ENCODE measurements around the gene GLDN. TPM values are rescaled to one million over a fixed set of nuclear protein-coding genes. Genes with fewer than 3 reads are reported as not detected.

The GLDN gene
- total RNA-seq, 1 experiment from 2014 or later, result 0.35 TPM

GRCh38 chr15:51380999-51381806, 39.7 kb downstream of the GLDN start:
- peak; percentile 85 for DNase-seq

GRCh38 chr15:51382787-51383186, 41.3 kb downstream of the GLDN start:
- Histone ChIP-seq H3K27me3 (ENCODE audit: control insufficient read depth, insufficient read depth, low read length) (no peaks in the 10 kb centered on the region; the same call in 1 of the 2 replicates), H3K4me3 (ENCODE audit: insufficient read depth, low read depth, low read length) (no peak overlapping the region), H3K36me3 (replicated peaks; ENCODE audit: control insufficient read depth, insufficient read depth, low read length) (no peaks in the 10 kb centered on the region)
- peak; percentile 82 for DNase-seq

More at GRCh38 chr15:51380999-51381806, 39.7 kb downstream of the GLDN start:
- no peak overlapping the region for H3K4me3 ChIP-seq (ENCODE audit: insufficient read depth, low read depth, low read length)
- H3K36me3 ChIP-seq (replicated peaks; ENCODE audit: control insufficient read depth, insufficient read depth, low read length), result no peaks in the 10 kb centered on the region
- no peaks in the 10 kb centered on the region; the same call in 1 of the 2 replicates for H3K27me3 ChIP-seq (ENCODE audit: control insufficient read depth, insufficient read depth, low read length)

- no peak overlapping the region for H3K4me3 ChIP-seq (ENCODE audit: insufficient read depth, low read depth, low read length)
- no peaks in the 10 kb centered on the region; the same call in 1 of the 2 replicates for H3K27me3 ChIP-seq (ENCODE audit: control insufficient read depth, insufficient read depth, low read length)
- H3K36me3 ChIP-seq (replicated peaks; ENCODE audit: control insufficient read depth, insufficient read depth, low read length), result no peaks in the 10 kb centered on the region
- no peak for DNase-seq
Measured at GRCh38 chr15:51386029-51386428, 44.6 kb downstream of the GLDN start.

DNA sequence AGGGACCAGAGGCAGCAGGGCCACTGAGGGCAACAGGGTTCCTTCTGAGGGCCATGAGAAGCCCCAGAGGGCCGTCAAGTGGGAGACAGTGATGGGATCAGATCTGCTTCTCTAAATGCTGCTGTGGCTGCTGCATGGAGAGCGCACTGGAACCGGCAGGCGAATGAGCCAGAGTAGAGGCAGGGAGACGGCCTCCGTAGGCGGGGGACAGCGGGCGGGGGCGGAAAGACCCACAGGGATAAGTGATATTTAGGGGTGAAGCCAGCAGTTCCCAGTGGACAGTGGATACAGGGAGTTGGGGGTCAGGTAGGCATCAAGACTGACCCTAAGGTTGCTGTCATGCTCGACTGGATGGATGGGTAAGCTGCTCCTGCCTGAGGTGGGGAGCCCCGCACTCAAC, 45.0 kb downstream of the GLDN start:
- Histone ChIP-seq H3K27me3 (ENCODE audit: control insufficient read depth, insufficient read depth, low read length) (no peaks in the 10 kb centered on the region; the same call in 1 of the 2 replicates), H3K4me3 (ENCODE audit: insufficient read depth, low read depth, low read length) (no peak overlapping the region), H3K36me3 (replicated peaks; ENCODE audit: control insufficient read depth, insufficient read depth, low read length) (no peaks in the 10 kb centered on the region)
- DNase-seq, result no peak

- DNase-seq, result no peak
- H3K36me3 ChIP-seq (replicated peaks; ENCODE audit: control insufficient read depth, insufficient read depth, low read length), result no peaks in the 10 kb centered on the region
- H3K4me3 ChIP-seq (ENCODE audit: insufficient read depth, low read depth, low read length), result no peak overlapping the region
- H3K27me3 ChIP-seq (ENCODE audit: control insufficient read depth, insufficient read depth, low read length), result no peaks in the 10 kb centered on the region; the same call in 1 of the 2 replicates
Measured at GRCh38 chr15:51386960-51387698, 45.7 kb downstream of the GLDN start.

GRCh38 chr15:51387699-51388041, 46.2 kb downstream of the GLDN start:
- Histone ChIP-seq H3K36me3 (replicated peaks; ENCODE audit: control insufficient read depth, insufficient read depth, low read length) (no peaks in the 10 kb centered on the region), H3K4me3 (ENCODE audit: insufficient read depth, low read depth, low read length) (no peak overlapping the region), H3K27me3 (ENCODE audit: control insufficient read depth, insufficient read depth, low read length) (no peaks in the 10 kb centered on the region; the same call in 1 of the 2 replicates)
- no peak for DNase-seq

DNA sequence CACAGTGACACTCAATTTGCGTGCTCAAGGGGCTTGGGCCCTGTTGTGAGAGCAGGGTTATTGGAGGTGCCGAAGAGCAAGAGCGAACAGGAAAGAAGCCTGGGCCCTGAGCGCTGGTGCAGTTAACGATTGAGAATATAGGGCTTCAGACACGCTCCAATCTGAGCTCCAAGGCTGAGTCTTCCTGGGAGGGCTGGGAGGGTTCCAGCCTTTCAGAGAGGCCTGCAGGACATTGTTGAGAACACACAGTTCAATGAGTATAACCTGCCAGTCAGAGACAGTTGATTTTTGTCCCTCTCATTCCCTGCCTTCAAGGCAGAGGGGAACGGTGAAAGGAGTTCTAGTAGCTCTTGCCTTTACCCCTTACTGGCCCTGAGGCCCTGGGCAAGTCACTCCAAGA, 47.3 kb downstream of the GLDN start:
- Histone ChIP-seq H3K36me3 (replicated peaks; ENCODE audit: control insufficient read depth, insufficient read depth, low read length) (no peaks in the 10 kb centered on the region), H3K27me3 (ENCODE audit: control insufficient read depth, insufficient read depth, low read length) (no peaks in the 10 kb centered on the region; the same call in 1 of the 2 replicates), H3K4me3 (ENCODE audit: insufficient read depth, low read depth, low read length) (no peak overlapping the region)
- no peak for DNase-seq

DNA sequence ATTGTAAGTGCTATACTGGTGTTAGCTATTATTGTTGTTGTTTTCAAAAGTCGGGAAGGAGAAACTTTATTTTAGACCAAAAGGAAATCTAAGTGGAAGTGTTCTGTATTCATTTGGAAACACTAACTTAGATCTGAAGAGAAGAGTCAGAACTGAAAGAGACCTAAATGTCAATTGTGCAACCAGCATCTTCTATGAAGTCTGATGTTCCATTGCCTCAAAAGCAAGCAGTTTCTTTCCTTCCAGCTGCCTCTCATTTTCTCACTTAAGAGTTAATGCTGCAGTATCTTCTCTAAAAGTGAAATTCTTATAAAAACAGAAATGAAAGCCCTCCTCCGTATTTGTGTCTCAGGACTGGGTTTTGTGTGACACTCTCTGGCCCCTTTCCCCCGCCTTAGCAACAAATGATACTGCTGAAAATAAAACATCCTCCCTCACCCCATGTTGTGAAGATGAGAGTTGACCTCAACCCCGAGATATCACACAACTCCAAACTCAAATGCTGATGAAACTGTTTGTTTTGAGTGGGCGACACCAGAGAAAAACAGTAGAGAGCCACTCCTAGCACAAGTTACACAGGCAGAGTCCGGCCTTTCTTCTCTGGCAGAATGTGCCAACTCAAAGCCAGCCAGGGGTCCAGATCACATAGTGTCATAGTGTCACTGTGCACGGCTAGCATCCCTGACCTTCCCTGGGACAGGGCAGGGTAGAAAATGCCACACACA, 48.9 kb downstream of the GLDN start:
- H3K4me3 ChIP-seq (ENCODE audit: insufficient read depth, low read depth, low read length), result no peak overlapping the region
- H3K27me3 ChIP-seq (ENCODE audit: control insufficient read depth, insufficient read depth, low read length), result no peaks in the 10 kb centered on the region; the same call in 1 of the 2 replicates
- H3K36me3 ChIP-seq (replicated peaks; ENCODE audit: control insufficient read depth, insufficient read depth, low read length), result no peaks in the 10 kb centered on the region
- DNase-seq, result no peak

GRCh38 chr15:51390966-51391422, 49.5 kb downstream of the GLDN start:
- Histone ChIP-seq H3K36me3 (replicated peaks; ENCODE audit: control insufficient read depth, insufficient read depth, low read length) (no peaks in the 10 kb centered on the region), H3K27me3 (ENCODE audit: control insufficient read depth, insufficient read depth, low read length) (no peaks in the 10 kb centered on the region; the same call in 1 of the 2 replicates), H3K4me3 (ENCODE audit: insufficient read depth, low read depth, low read length) (no peak overlapping the region)
- peak; percentile 68 for DNase-seq

- Histone ChIP-seq H3K36me3 (replicated peaks; ENCODE audit: control insufficient read depth, insufficient read depth, low read length) (no peaks in the 10 kb centered on the region), H3K27me3 (ENCODE audit: control insufficient read depth, insufficient read depth, low read length) (no peaks in the 10 kb centered on the region), H3K4me3 (ENCODE audit: insufficient read depth, low read depth, low read length) (no peak overlapping the region)
- no peak for DNase-seq
Measured at GRCh38 chr15:51396921-51397320, 55.5 kb downstream of the GLDN start.

DNA sequence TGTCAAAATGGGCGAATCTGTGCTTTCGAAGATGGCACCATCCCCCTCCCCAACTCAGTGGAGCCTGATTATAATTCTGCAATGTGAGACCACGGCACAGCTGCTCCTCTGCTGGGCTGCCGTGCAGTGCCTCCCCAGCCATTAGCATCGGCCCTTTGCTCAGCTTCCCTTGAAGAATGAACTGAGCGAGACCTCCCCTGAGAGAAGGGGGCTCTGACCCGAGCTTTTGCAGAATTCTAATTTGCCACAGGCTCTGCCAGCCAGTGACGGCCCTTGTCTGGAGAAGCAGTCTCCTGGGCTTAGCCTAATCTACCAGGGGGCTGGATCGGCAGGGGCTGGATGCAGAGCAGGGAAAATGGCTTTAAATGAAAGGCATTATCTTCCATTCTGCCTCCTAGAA, 57.2 kb downstream of the GLDN start:
- DNase-seq, result no peak
- H3K27me3 ChIP-seq (ENCODE audit: control insufficient read depth, insufficient read depth, low read length), result no peaks in the 10 kb centered on the region
- no peaks in the 10 kb centered on the region for H3K36me3 ChIP-seq (replicated peaks; ENCODE audit: control insufficient read depth, insufficient read depth, low read length)
- H3K4me3 ChIP-seq (ENCODE audit: insufficient read depth, low read depth, low read length), result no peak overlapping the region

GRCh38 chr15:51401051-51401780, 59.8 kb downstream of the GLDN start:
- H3K36me3 ChIP-seq (replicated peaks; ENCODE audit: control insufficient read depth, insufficient read depth, low read length), result no peaks in the 10 kb centered on the region
- no peaks in the 10 kb centered on the region for H3K27me3 ChIP-seq (ENCODE audit: control insufficient read depth, insufficient read depth, low read length)
- H3K4me3 ChIP-seq (ENCODE audit: insufficient read depth, low read depth, low read length), result no peak overlapping the region
- DNase-seq, result no peak

DNA sequence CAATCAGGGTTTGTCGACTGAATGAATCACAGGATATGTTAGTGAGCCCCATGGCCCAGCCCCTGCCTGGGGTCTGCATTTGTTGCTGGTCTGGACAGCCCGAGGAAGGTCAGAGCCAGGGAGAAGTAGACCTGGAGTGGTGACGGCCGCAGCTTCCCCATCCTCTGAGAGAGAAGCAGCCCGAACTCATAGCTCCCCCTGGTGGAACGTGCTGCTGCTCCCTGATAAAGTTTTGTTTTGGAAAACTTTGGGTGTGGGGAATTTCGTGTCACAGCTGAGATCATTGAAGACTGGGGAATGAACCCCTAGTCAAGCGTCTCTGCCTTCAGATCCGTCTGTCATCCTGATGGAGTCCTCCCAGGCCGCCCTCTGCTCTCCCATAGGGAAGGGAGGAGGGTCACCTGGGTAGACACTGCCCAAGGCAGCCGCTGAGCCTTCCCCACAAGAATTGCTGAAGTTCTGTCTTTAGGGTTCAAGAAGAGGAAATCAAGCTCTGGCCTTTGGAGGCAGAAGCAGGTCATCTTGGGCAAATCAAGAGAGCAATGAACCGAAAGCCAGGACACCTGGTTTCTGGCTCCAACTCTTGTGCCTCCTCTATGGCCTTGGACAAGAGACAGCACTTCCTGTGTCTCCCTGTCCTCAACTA, 60.5 kb downstream of the GLDN start:
- H3K4me3 ChIP-seq (ENCODE audit: insufficient read depth, low read depth, low read length), result no peak overlapping the region
- no peaks in the 10 kb centered on the region for H3K27me3 ChIP-seq (ENCODE audit: control insufficient read depth, insufficient read depth, low read length)
- peak; percentile 78 for DNase-seq
- no peaks in the 10 kb centered on the region for H3K36me3 ChIP-seq (replicated peaks; ENCODE audit: control insufficient read depth, insufficient read depth, low read length)

Data from H7 (cell line).